Cardiac fibroblast (primary cell): ENCODE data around the gene DNAH14.
A peak's percentile ranks its signal among the peaks of the same experiment; 100 is the strongest.
"Not testable (repeated sequence)": the region's sequence is repeated elsewhere in the genome, so short reads cannot be mapped to it uniquely, and the experiment has no call there.

Experiments
- DNase-seq, 2 donors: peaks; one replicate each; pipeline versions ENCODE4 v3.0.0 to v3.0.0-alpha.2; 2010; ENCODE audit warnings: low read depth in 2 of 2
- H3K4me3 ChIP-seq, 2 donors: replicated peaks in 1 of 2; 1 replicate in 1 of 2; 2 replicates in 1 of 2; pipeline ENCODE4 v1.5.1; 2011; ENCODE audit warnings: low read depth in 2 of 2, low read length in 2 of 2, mild to moderate bottlenecking in 2 of 2, moderate library complexity in 1 of 2
- TF ChIP-seq, protein P1 (sequence below): IDR thresholded peaks from one replicate; pipeline ENCODE4 v1.5.1; 2011; ENCODE audit warnings: low read depth, mild to moderate bottlenecking, low read length, inconsistent platforms

DNAH14 gene

GRCh38 chr1:225280563-225280962 lies 351.1 kb downstream of the DNAH14 start:
- TF ChIP-seq, protein P1, sequence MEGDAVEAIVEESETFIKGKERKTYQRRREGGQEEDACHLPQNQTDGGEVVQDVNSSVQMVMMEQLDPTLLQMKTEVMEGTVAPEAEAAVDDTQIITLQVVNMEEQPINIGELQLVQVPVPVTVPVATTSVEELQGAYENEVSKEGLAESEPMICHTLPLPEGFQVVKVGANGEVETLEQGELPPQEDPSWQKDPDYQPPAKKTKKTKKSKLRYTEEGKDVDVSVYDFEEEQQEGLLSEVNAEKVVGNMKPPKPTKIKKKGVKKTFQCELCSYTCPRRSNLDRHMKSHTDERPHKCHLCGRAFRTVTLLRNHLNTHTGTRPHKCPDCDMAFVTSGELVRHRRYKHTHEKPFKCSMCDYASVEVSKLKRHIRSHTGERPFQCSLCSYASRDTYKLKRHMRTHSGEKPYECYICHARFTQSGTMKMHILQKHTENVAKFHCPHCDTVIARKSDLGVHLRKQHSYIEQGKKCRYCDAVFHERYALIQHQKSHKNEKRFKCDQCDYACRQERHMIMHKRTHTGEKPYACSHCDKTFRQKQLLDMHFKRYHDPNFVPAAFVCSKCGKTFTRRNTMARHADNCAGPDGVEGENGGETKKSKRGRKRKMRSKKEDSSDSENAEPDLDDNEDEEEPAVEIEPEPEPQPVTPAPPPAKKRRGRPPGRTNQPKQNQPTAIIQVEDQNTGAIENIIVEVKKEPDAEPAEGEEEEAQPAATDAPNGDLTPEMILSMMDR = no peak
- DNase-seq = no peak
- no peak overlapping the region for H3K4me3 ChIP-seq

DNA sequence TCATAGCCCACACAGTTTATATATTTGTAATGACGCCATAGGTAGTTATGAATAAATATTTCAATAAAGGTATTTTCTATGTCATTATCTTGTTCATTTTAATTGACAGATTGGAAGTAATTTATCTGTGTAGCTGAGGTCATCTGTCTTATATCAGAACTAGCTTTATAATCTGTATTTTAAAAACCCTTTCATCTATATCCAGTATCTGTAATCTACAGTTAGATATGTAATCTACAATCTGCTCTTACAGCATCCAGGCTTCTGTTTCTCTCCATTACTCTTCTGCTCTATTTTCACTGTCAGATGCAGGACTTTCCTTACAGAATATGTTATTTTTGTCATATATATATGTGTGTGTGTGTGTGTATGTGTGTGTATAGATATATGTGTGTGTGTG lies 360.8 kb downstream of the DNAH14 start:
- H3K4me3 ChIP-seq = no peak overlapping the region
- DNase-seq = no peak
- TF ChIP-seq, protein P1 = no peak

DNA sequence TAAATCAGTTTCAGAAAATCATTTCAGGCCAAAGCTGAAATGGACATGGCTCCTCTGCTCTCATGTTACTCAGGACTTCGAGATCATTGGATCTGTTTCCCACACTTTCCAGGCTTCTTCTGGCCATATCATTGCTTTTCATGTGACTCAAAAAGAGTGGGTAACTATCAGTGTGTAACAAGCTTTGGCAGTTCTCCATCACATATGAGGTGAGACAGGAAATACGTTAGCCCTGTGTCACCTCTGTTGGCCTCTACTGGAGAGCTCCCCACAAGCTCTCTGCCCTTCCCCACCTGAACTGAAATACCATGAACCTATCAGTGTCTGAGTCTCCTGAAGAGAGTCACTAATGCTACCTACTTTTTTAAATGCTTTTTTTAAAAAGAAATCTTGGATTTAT lies 370.1 kb downstream of the DNAH14 start:
- TF ChIP-seq, protein P1 = no peak
- DNase-seq = peak; percentile 1 to 45
- H3K4me3 ChIP-seq = no peak overlapping the region

DNA sequence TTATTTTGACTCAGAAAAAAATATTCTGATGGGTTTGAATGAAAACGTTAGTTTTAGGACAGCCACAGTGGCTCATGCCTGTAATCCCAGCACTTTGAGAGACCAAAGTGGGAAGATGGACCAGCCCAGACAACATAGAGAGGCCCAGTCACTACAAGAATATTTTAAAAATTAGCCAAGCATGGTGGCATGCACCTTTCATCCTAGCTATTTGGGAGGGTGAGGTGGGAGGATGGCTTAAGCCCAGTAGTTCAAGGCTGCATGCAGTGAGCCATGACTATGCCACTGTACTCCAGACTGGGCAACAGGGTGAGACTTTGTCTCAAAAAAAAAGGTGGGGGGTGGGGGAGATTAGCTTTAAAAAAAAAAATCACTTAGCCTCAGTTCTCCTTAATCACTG lies 370.9 kb downstream of the DNAH14 start:
- no peak for DNase-seq
- no peak overlapping the region for H3K4me3 ChIP-seq
- TF ChIP-seq, protein P1 = no peak

GRCh38 chr1:225304996-225305395 lies 375.5 kb downstream of the DNAH14 start:
- TF ChIP-seq, protein P1 = no peak
- no peak overlapping the region for H3K4me3 ChIP-seq
- no peak for DNase-seq

DNA sequence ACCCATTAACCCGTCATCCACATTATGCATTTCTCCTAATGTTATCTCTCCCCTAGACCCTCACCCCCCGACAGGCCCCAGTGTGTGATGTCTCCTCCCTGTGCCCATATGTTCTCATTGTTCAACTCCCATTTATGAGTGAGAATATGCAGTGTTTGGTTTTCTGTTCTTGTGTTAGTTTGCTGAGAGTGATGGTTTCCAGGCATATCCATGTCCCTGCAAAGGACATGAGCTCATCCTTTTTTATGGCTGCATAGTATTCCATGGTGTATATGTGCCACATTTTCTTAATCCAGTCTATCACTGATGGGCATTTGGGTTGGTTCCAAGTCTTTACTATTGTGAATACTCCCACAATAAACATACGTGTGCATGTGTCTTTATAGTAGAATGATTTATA lies 381.1 kb downstream of the DNAH14 start:
- H3K4me3 ChIP-seq, DNase-seq: not testable (repeated sequence)

- DNase-seq = peak; percentile 62 to 65
- TF ChIP-seq, protein P1 = peak; percentile 84
Observed at GRCh38 chr1:225318706-225319575, 389.5 kb downstream of the DNAH14 start.

More at GRCh38 chr1:225318706-225319575, 389.5 kb downstream of the DNAH14 start:
- no peak overlapping the region for H3K4me3 ChIP-seq
